GM23338 (cell line): ENCODE results near the gene MAP3K4. TPM values are rescaled to one million over a fixed set of nuclear protein-coding genes. Genes with fewer than 3 reads are reported as not detected.

Experiments used
- EZH2phosphoT487 ChIP-seq: fragments of 200-600 bp; sonication (generic); IDR thresholded peaks from one replicate; pipeline ENCODE4 v1.8.1; 2018; ENCODE audit warnings: antibody characterized with exemption; ENCODE audit not compliant: unreplicated experiment
- REST ChIP-seq: IDR thresholded peaks from one replicate; pipeline ENCODE4 v1.6.1; 2018; ENCODE audit warnings: antibody characterized with exemption; ENCODE audit not compliant: unreplicated experiment
- ZNF331 ChIP-seq: fragments of 250-450 bp; sonication (Bioruptor Pico); IDR thresholded peaks from 2 replicates; pipeline ENCODE4 v1.5.0; 2020; ENCODE audit warnings: low read depth, mild to moderate bottlenecking, moderate library complexity
- ZNF462 ChIP-seq: fragments of 250-450 bp; sonication (Bioruptor Pico); IDR thresholded peaks from 2 replicates; pipeline ENCODE4 v1.5.0; 2020; ENCODE audit warnings: mild to moderate bottlenecking, moderate library complexity
- polyA plus RNA-seq: library from polyadenylated mRNA; unstranded; fragments of >200 nt; fragmentation: Nextera tagmentation; extraction: Ambion mirVana; gene quantifications from 2 replicates; pipeline ENCODE4 v1.2.1, GENCODE V29; 2016
- total RNA-seq: library from RNA; depleted of rRNA; stranded (reverse); fragments of >200 nt; shearing (Covaris generic); gene quantifications from 2 replicates; pipeline ENCODE4 v1.2.3, GENCODE V29; 2014

MAP3K4 gene
- total and polyA plus RNA-seq, 2 experiments from 2014 or later: 44.4 to 48.8 TPM

- TF ChIP-seq ZNF462 (CRISPR knock-in tag) (no peak), ZNF331 (CRISPR knock-in tag) (no peak), EZH2phosphoT487 (no peak), REST (no peak)
These were observed 26.4 kb downstream of the MAP3K4 start (continued) for GRCh38 chr6:161017766-161018564.
